Motor neuron (in vitro differentiated cells): ENCODE data around the gene TNS4. TPM values are rescaled to one million over a fixed set of nuclear protein-coding genes. Genes with fewer than 3 reads are reported as not detected.

Experiments used
- ATAC-seq, 8 experiments: fragments of 200-7000 bp; cut with Tn5 transposase; replicated peaks in 6 of 8; 2 replicates each; pipeline ENCODE4 v1.8.0; 2021; ENCODE audit warnings: mild to moderate bottlenecking in 8 of 8, moderate library complexity in 8 of 8
- H3K27ac ChIP-seq, 2 donors: fragments of 250-450 bp; sonication (Bioruptor Pico); 2 replicates each; pipeline ENCODE4 v1.9.0; 2021; ENCODE audit warnings: antibody characterized with exemption in 2 of 2, mild to moderate bottlenecking in 2 of 2, moderate library complexity in 1 of 2
- H3K4me1 ChIP-seq, 2 donors: fragments of 250-450 bp; sonication (Bioruptor Pico); replicated peaks in 1 of 2; 2 replicates each; pipeline ENCODE4 v1.6.1; 2021; ENCODE audit warnings: antibody characterized with exemption in 2 of 2, mild to moderate bottlenecking in 2 of 2, moderate library complexity in 1 of 2
- H3K4me3 ChIP-seq, 5 donors: fragments of 250-450 bp; sonication (Bioruptor Pico); 2 replicates each; pipeline ENCODE4 v1.9.0; 2021; ENCODE audit warnings: antibody characterized with exemption in 5 of 5, mild to moderate bottlenecking in 5 of 5, moderate library complexity in 4 of 5
- WGBS, 10 experiments: fragments of 450-650 bp; shearing (Covaris generic); methylation state at CpG; one replicate each; pipeline ENCODE4 v1.0.0; 2022; 5-methylcytosine and 5-hydroxymethylcytosine counted together
- in situ Hi-C, 9 experiments: fragments of 400-800 bp; cut with MboI; loops; one replicate each; pipeline ENCODE4 v1.15.0; 2021; ENCODE audit warnings: low sequenced_read_pairs in 9 of 9, low pct_unique_long_range_greater_than_20kb in 2 of 9; ENCODE audit not compliant: unreplicated experiment in 9 of 9
- total RNA-seq, 8 experiments: library from RNA; unstranded; fragments of 300-600 nt; gene quantifications; 2 replicates each; pipeline versions ENCODE4 v1.2.3 to v1.2.4, GENCODE V29; 2022

The TNS4 gene
- total RNA-seq, 8 experiments from 2014 or later = 0.08 to 1.0 (median 0.15) TPM; not detected in 1

DNA sequence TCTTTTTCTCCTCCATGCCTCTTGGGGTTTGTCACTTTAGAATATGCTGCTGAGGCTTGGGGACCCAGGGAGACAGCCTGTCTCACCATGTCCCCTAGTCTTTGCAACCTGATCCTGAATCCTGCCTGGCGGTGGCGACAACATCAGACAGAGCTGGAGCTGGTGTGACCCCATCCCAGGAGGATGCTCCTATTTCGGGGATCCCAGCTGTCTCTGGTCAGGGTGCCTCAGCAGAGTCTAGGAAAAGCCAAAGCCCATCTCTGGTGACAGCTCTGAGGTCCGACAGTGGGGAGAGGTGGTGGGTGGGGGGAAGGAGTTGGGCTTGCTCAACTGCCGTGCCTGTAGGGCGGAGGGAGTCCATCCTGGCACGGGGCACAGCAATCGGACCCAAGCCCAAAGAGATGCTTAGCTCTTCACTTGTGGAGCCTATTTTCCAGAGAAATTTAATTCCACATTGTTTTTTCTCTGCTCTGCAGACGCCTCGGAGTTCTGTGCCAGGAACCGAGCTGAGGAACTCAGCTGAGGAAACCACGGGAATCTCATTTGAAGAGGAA, 10.3 kb upstream of the TNS4 start:
- in situ Hi-C loops = no loop called here
- Histone ChIP-seq H3K27ac (no peak overlapping the region), H3K4me1 (peaks cover 0 to 5% of the 10 kb centered on the region in 2 donors), H3K4me3 (no peak overlapping the region)
- no peak for ATAC-seq
- 62 to 100% (median 97%) methylated on average over 1 to 7 of the region's 12 CpGs; no CpG with 5 or more reads in 6 of the 10 experiments for WGBS, 10 experiments

GRCh38 chr17:40511136-40511535, 9.7 kb upstream of the TNS4 start:
- peaks cover 0 to 5% of the 10 kb centered on the region in 2 donors for H3K4me1 ChIP-seq
- no peak overlapping the region for H3K4me3 ChIP-seq
- H3K27ac ChIP-seq = no peak overlapping the region
- no peak for ATAC-seq
- in situ Hi-C loops = no loop called here
- 67 to 100% (median 81%) methylated on average over 1 to 2 of the region's 2 CpGs; no CpG with 5 or more reads in 4 of the 10 experiments for WGBS, 10 experiments

GRCh38 chr17:40510328-40510648, 8.9 kb upstream of the TNS4 start:
- Histone ChIP-seq H3K27ac (no peak overlapping the region), H3K4me1 (peaks cover 0 to 5% of the 10 kb centered on the region in 2 donors), H3K4me3 (no peak overlapping the region)
- peak in 4 of 8 experiments; percentile 22 to 93 (median 72) for ATAC-seq
- WGBS, 10 experiments = 44 to 80% (median 55%) methylated on average over 1 to 7 of the region's 8 CpGs; no CpG with 5 or more reads in 4 of the 10 experiments
- in situ Hi-C loops = no loop called here

- 50 to 100% (median 85%) methylated on average over 1 to 4 of the region's 10 CpGs; no CpG with 5 or more reads in 2 of the 10 experiments for WGBS, 10 experiments
- Histone ChIP-seq H3K4me3 (no peak overlapping the region), H3K27ac (no peak overlapping the region), H3K4me1 (peaks cover 0 to 5% of the 10 kb centered on the region in 2 donors)
- in situ Hi-C loops = no loop called here
- ATAC-seq = no peak
Observed at GRCh38 chr17:40509626-40510327, 8.4 kb upstream of the TNS4 start.

GRCh38 chr17:40506786-40507185, 5.4 kb upstream of the TNS4 start:
- peaks cover 0 to 5% of the 10 kb centered on the region in 2 donors for H3K4me1 ChIP-seq
- no peak overlapping the region for H3K4me3 ChIP-seq
- no peak for ATAC-seq
- WGBS, 10 experiments = 50 to 92% (median 77%) methylated on average over 2 to 4 of the region's 5 CpGs; no CpG with 5 or more reads in 4 of the 10 experiments
- in situ Hi-C loops = no loop called here
- no peak overlapping the region for H3K27ac ChIP-seq

DNA sequence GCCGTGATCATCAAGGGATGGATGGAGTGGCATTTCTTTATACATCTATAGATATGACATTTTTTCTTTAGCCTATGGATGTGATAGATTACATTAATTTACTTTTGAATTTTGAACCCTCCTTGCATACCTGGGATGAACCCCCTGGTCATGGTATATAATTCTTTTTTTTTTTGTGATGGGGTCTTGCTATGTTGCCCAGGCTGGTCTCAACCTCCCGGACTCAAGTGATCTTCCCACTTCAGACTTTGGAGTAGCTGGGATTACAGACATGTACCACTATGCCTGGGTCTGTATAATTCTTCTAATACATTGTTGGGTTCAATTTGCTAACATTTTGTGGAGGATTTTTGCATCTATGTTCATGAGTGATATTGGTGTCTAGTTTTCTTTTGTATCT, 1.7 kb upstream of the TNS4 start:
- H3K4me3 ChIP-seq = no peak overlapping the region
- no peak overlapping the region for H3K27ac ChIP-seq
- in situ Hi-C loops = no loop called here
- peaks cover 0 to 6% of the 10 kb centered on the region in 2 donors for H3K4me1 ChIP-seq
- WGBS, 10 experiments = 60 to 100% (median 92%) methylated on average over 1 to 2 of the region's 2 CpGs; no CpG with 5 or more reads in 3 of the 10 experiments
- no peak for ATAC-seq

GRCh38 chr17:40502716-40503115, 1.3 kb upstream of the TNS4 start:
- ATAC-seq = no peak
- in situ Hi-C loops = no loop called here
- WGBS, 10 experiments = 55 to 93% (median 88%) methylated on average over 1 to 4 of the region's 5 CpGs; no CpG with 5 or more reads in 4 of the 10 experiments
- Histone ChIP-seq H3K27ac (no peak overlapping the region), H3K4me3 (no peak overlapping the region), H3K4me1 (peaks cover 0 to 6% of the 10 kb centered on the region in 2 donors)

DNA sequence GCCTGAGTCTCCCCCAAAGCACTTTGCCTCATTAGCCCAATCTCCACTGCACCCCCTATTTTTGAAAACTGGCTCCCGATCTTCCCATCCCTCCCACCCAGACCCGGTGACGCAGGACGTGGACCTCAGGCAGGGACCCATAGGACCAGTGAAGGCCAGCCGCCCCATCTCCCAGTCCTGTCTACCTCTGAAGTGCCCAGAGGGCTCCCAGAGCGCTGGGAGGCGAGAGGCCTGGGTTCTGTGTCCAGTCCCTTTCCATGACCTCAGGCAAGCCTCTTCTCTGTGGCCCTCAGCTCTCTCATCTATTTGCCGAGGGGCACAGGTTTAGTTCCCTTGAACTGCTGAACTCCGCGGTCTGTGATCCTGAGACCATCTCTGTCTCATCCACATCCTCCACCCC, 714 bp downstream of the TNS4 start:
- H3K4me3 ChIP-seq = no peak overlapping the region
- WGBS, 10 experiments = 100% methylated on average over 2 to 3 of the region's 10 CpGs; no CpG with 5 or more reads in 7 of the 10 experiments
- peaks cover 0 to 6% of the 10 kb centered on the region in 2 donors for H3K4me1 ChIP-seq
- in situ Hi-C loops = no loop called here
- ATAC-seq = no peak
- no peak overlapping the region for H3K27ac ChIP-seq

GRCh38 chr17:40500190-40500589, 1.2 kb downstream of the TNS4 start:
- 40 to 100% (median 94%) methylated on average over 1 to 3 of the region's 11 CpGs; no CpG with 5 or more reads in 4 of the 10 experiments for WGBS, 10 experiments
- Histone ChIP-seq H3K27ac (no peak overlapping the region), H3K4me3 (no peak overlapping the region), H3K4me1 (peaks cover 0 to 6% of the 10 kb centered on the region in 2 donors)
- no peak for ATAC-seq
- in situ Hi-C loops = no loop called here

GRCh38 chr17:40499551-40500189, 1.8 kb downstream of the TNS4 start:
- Histone ChIP-seq H3K4me3 (no peak overlapping the region), H3K27ac (no peak overlapping the region), H3K4me1 (peaks cover 0 to 6% of the 10 kb centered on the region in 2 donors)
- WGBS, 10 experiments = 0 to 100% (median 54%) methylated on average over 1 to 8 of the region's 17 CpGs; no CpG with 5 or more reads in 4 of the 10 experiments
- in situ Hi-C loops = no loop called here
- peak; percentile 41 to 93 (median 76) for ATAC-seq

DNA sequence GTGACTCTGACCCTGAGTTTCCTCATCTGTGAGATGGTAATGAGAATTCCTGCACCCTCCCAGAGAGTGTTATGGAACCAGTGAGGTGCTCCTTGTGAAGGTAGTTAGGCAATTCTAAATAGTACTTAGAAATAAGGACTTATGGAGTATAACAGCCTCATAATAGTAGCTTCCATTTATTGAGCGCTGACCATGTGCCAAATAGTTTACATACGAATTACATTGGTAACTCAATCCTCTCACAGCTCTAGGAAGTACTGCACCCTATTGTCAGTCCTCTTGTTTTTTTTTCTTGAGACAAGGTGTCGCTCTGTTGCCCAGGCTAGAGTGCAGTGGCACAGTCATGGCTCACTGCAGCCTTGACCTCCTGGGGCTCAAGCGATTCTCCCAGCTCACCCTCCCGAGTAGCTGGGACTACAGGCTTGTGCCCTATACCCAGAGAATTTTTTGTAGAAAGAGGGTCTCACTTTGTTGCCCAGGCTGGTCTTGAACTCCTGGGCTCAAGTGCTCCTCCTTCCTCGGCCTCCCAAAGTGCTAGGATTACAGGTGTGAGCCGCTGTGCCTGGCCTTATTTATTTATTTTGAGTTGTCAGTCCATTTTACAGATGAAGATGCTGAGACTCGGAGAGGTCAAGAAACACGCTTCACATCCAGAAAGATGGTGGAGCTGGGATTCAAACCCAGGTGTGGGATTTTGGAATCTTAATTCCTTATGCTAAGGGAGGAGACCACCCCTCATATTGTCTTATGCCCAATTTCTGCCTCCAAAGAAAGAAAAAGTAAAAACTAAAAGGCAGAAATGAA, 2.9 kb downstream of the TNS4 start:
- Histone ChIP-seq H3K4me1 (peaks cover 0 to 6% of the 10 kb centered on the region in 2 donors), H3K4me3 (no peak overlapping the region), H3K27ac (no peak overlapping the region)
- in situ Hi-C loops = no loop called here
- peak in 3 of 8 experiments; percentile 34 to 75 (median 55) for ATAC-seq
- 20 to 100% (median 60%) methylated on average over 1 to 9 of the region's 9 CpGs; no CpG with 5 or more reads in 1 of the 10 experiments for WGBS, 10 experiments

- Histone ChIP-seq H3K27ac (no peak overlapping the region), H3K4me3 (no peak overlapping the region), H3K4me1 (peaks cover 0 to 6% of the 10 kb centered on the region in 2 donors)
- WGBS, 10 experiments = 80% methylated on average over 1 of the region's 2 CpGs; no CpG with 5 or more reads in 9 of the 10 experiments
- peak in 3 of 8 experiments; percentile 47 to 80 (median 77) for ATAC-seq
- in situ Hi-C loops = no loop called here
Observed at GRCh38 chr17:40497695-40498094, 3.7 kb downstream of the TNS4 start.
